Measurements from ENCODE around the gene VPS16. TPM values are rescaled to one million over a fixed set of nuclear protein-coding genes. Genes with fewer than 3 reads are reported as not detected.

VPS16 gene
- total and polyA plus RNA-seq, 2 donors (not counting 1 experiment from before 2014, with no cell fraction given) = 63.0 to 68.2 TPM

GRCh38 chr20:2891343-2891742 lies 50.8 kb downstream of the VPS16 start:
- Mint-ChIP-seq H3K27ac (no peak overlapping the region), H3K27me3 (no peaks in the 10 kb centered on the region), H3K4me1 (peaks cover 38% of the 10 kb centered on the region), H3K9me3 (ENCODE audit: insufficient read depth) (no peaks in the 10 kb centered on the region), H3K4me3 (no peak overlapping the region)
- Histone ChIP-seq H3K4me3 (ENCODE audit: control extremely low read depth in 1 of 5, extremely low read depth in 1 of 5, insufficient read depth in 1 of 5, low read depth in 2 of 5, low read length in 4 of 5) (no peak overlapping the region), H3K79me2 (ENCODE audit: control insufficient read depth, insufficient read depth, low read length) (peaks cover 91% of the 10 kb centered on the region), H2AFZ (ENCODE audit: insufficient read depth, low read depth, low read length, poor library complexity, severe bottlenecking) (no peak overlapping the region), H3K27ac (ENCODE audit: low read length in 2 of 2) (no peak overlapping the region), H3K36me3 (replicated peaks in 1 of 2; ENCODE audit: control extremely low read depth in 1 of 2, control insufficient read depth in 1 of 2, extremely low read depth in 1 of 2, insufficient read depth in 2 of 2, low read length in 1 of 2) (peaks cover 0 to 5% of the 10 kb centered on the region in 2 experiments), H3K27me3 (replicated peaks in 1 of 4; ENCODE audit: control extremely low read depth in 1 of 4, control insufficient read depth in 3 of 4, insufficient read depth in 4 of 4, low read length in 3 of 4) (no peaks in the 10 kb centered on the region), H3K4me2 (replicated peaks; ENCODE audit: low read depth, low read length, poor library complexity, severe bottlenecking) (no peak overlapping the region), H4K20me1 (ENCODE audit: control insufficient read depth, insufficient read depth, low read length, poor library complexity, severe bottlenecking) (peaks cover 52% of the 10 kb centered on the region), H3K9ac (ENCODE audit: low read length) (no peak overlapping the region), H3K9me3 (ENCODE audit: control extremely low read depth in 1 of 3, control insufficient read depth in 2 of 3, insufficient read depth in 1 of 3, low read length in 2 of 3) (peaks cover 0 to 11% (median 0%) of the 10 kb centered on the region in 3 donors), H3K4me1 (ENCODE audit: control insufficient read depth in 2 of 2, insufficient read depth in 2 of 2, low read length in 2 of 2) (peaks cover 8 to 12% of the 10 kb centered on the region in 2 donors)
- POLR2A ChIA-PET = no interaction called here
- CTCF ChIA-PET = no interaction called here
- ATAC-seq (ENCODE audit: low read depth) = no peak
- WGBS (ENCODE audit: insufficient coverage) = no CpG with 5 or more reads among the region's 2 CpGs
- DNase-seq = no peak
- intact Hi-C loops (cut with micrococcal nuclease) = no loop called here
- TF ChIP-seq EZH2 (IDR thresholded peaks at IDR 0.05; ENCODE audit: borderline replicate concordance, insufficient read depth, low read depth, low read length, poor library complexity, severe bottlenecking) (no peak), CTCF (IDR thresholded peaks at IDR 0.05) (no peak)

GRCh38 chr20:2892376-2892775 lies 51.8 kb downstream of the VPS16 start:
- CTCF ChIA-PET = no interaction called here
- intact Hi-C loops (cut with micrococcal nuclease) = no loop called here
- 100% methylated on average over 2 of the region's 3 CpGs for WGBS (ENCODE audit: insufficient coverage)

More at GRCh38 chr20:2892376-2892775, 51.8 kb downstream of the VPS16 start:
- H3K9me3 ChIP-seq (ENCODE audit: control extremely low read depth in 1 of 3, control insufficient read depth in 2 of 3, insufficient read depth in 1 of 3, low read length in 2 of 3) = peaks cover 0 to 11% (median 0%) of the 10 kb centered on the region in 3 donors
- H3K4me3 ChIP-seq (ENCODE audit: control extremely low read depth in 1 of 5, extremely low read depth in 1 of 5, insufficient read depth in 1 of 5, low read depth in 2 of 5, low read length in 4 of 5) = no peak overlapping the region
- no peak overlapping the region for H3K4me3 Mint-ChIP-seq
- no peak overlapping the region for H2AFZ ChIP-seq (ENCODE audit: insufficient read depth, low read depth, low read length, poor library complexity, severe bottlenecking)
- no peaks in the 10 kb centered on the region for H3K9me3 Mint-ChIP-seq (ENCODE audit: insufficient read depth)
- POLR2A ChIA-PET = interaction anchor here (0.6 kb wide), 1 partner anchor 220 kb away, joined by 4 read pairs; no protein-coding TSS in a partner anchor
- peaks cover 93% of the 10 kb centered on the region for H3K79me2 ChIP-seq (ENCODE audit: control insufficient read depth, insufficient read depth, low read length)
- H3K27me3 ChIP-seq (replicated peaks in 1 of 4; ENCODE audit: control extremely low read depth in 1 of 4, control insufficient read depth in 3 of 4, insufficient read depth in 4 of 4, low read length in 3 of 4) = no peaks in the 10 kb centered on the region
- H4K20me1 ChIP-seq (ENCODE audit: control insufficient read depth, insufficient read depth, low read length, poor library complexity, severe bottlenecking) = peaks cover 49% of the 10 kb centered on the region
- no peak overlapping the region for H3K4me2 ChIP-seq (replicated peaks; ENCODE audit: low read depth, low read length, poor library complexity, severe bottlenecking)
- H3K27ac ChIP-seq (ENCODE audit: low read length in 2 of 2) = no peak overlapping the region
- H3K9ac ChIP-seq (ENCODE audit: low read length) = no peak overlapping the region
- peaks cover 8% of the 10 kb centered on the region in 2 donors for H3K4me1 ChIP-seq (ENCODE audit: control insufficient read depth in 2 of 2, insufficient read depth in 2 of 2, low read length in 2 of 2)
- H3K4me1 Mint-ChIP-seq = peaks cover 38% of the 10 kb centered on the region
- no peaks in the 10 kb centered on the region for H3K27me3 Mint-ChIP-seq
- no peak overlapping the region for H3K27ac Mint-ChIP-seq
- no peak for TF ChIP-seq CTCF (IDR thresholded peaks at IDR 0.05)
- TF ChIP-seq EZH2 (IDR thresholded peaks at IDR 0.05; ENCODE audit: borderline replicate concordance, insufficient read depth, low read depth, low read length, poor library complexity, severe bottlenecking) = no peak
- H3K36me3 ChIP-seq (replicated peaks in 1 of 2; ENCODE audit: control extremely low read depth in 1 of 2, control insufficient read depth in 1 of 2, extremely low read depth in 1 of 2, insufficient read depth in 2 of 2, low read length in 1 of 2) = peaks cover 0 to 5% of the 10 kb centered on the region in 2 experiments
- ATAC-seq (ENCODE audit: low read depth) = no peak
- DNase-seq = no peak
